GM12864 (cell line): Measurements from ENCODE around the gene MCU.
"Not testable (repeated sequence)": the region's sequence is repeated elsewhere in the genome, so short reads cannot be mapped to it uniquely, and the experiment has no call there.

Experiments
- DNase-seq: peaks from one replicate; pipeline ENCODE4 v3.0.0-alpha.2; 2011; ENCODE audit warnings: low read depth
- H3K4me3 ChIP-seq: 2 replicates; pipeline ENCODE4 v1.5.1; 2011; ENCODE audit warnings: mild to moderate bottlenecking, low read depth, low read length, control low read depth
- CTCF ChIP-seq: IDR thresholded peaks from 2 replicates; pipeline ENCODE4 v1.5.1; 2011; ENCODE audit warnings: low read depth, mild to moderate bottlenecking, moderate library complexity, low read length, control low read depth, inconsistent platforms; ENCODE audit errors: missing control alignments

The MCU gene

GRCh38 chr10:72759584-72759983, 67.6 kb downstream of the MCU start:
- no peak overlapping the region for H3K4me3 ChIP-seq
- DNase-seq: no peak
- no peak for TF ChIP-seq CTCF

GRCh38 chr10:72761498-72761897, 69.6 kb downstream of the MCU start:
- no peak for DNase-seq
- no peak for TF ChIP-seq CTCF
- H3K4me3 ChIP-seq: no peak overlapping the region

GRCh38 chr10:72762042-72762441, 70.1 kb downstream of the MCU start:
- no peak for DNase-seq
- no peak overlapping the region for H3K4me3 ChIP-seq
- no peak for TF ChIP-seq CTCF

GRCh38 chr10:72763201-72763600, 71.3 kb downstream of the MCU start:
- no peak for TF ChIP-seq CTCF
- no peak overlapping the region for H3K4me3 ChIP-seq
- DNase-seq: no peak

GRCh38 chr10:72764151-72764550, 72.2 kb downstream of the MCU start:
- DNase-seq: no peak
- H3K4me3 ChIP-seq: no peak overlapping the region
- TF ChIP-seq CTCF: no peak

GRCh38 chr10:72765051-72765745, 73.3 kb downstream of the MCU start:
- TF ChIP-seq CTCF: no peak
- DNase-seq: no peak
- no peak overlapping the region for H3K4me3 ChIP-seq

- not testable (repeated sequence) for H3K4me3 ChIP-seq, DNase-seq
Measured at GRCh38 chr10:72771195-72771594, 79.3 kb downstream of the MCU start.

GRCh38 chr10:72772031-72772430, 80.1 kb downstream of the MCU start:
- no peak for DNase-seq
- no peak for TF ChIP-seq CTCF
- H3K4me3 ChIP-seq: no peak overlapping the region
